GM23248 (cell line): ENCODE measurements around the gene SETD6.

ENCODE experiments used
- EZH2 ChIP-seq: fragments of 200-600 bp; sonication (generic); IDR thresholded peaks from 2 replicates; pipeline ENCODE4 v1.6.1; 2018; ENCODE audit warnings: antibody characterized with exemption, mild to moderate bottlenecking; ENCODE audit not compliant: insufficient read depth, poor library complexity, severe bottlenecking
- EZH2phosphoT487 ChIP-seq: fragments of 200-600 bp; sonication (generic); IDR thresholded peaks from 2 replicates; pipeline ENCODE4 v1.6.1; 2018; ENCODE audit warnings: antibody characterized with exemption, moderate library complexity, mild to moderate bottlenecking, low read depth; ENCODE audit not compliant: insufficient read depth

- no peak for TF ChIP-seq EZH2
- TF ChIP-seq EZH2phosphoT487, result no peak
Observed at GRCh38 chr16:58467905-58468304, 47.4 kb upstream of the SETD6 start.
